Hematopoietic multipotent progenitor cell treated with erythropoietin and hydrocortisone succinate and interleukin-3 and kit ligand, for 8 days (in vitro differentiated cells): ENCODE data around the gene DIO3.

Experiments
- DNase-seq: peaks from one replicate; pipeline ENCODE4 v3.0.0-alpha.2; 2015

DIO3 gene

GRCh38 chr14:101584055-101584859 is 23.0 kb downstream of the DIO3 start:
- DNase-seq = no peak

GRCh38 chr14:101585211-101585610 is 23.9 kb downstream of the DIO3 start:
- DNase-seq = no peak

DNA sequence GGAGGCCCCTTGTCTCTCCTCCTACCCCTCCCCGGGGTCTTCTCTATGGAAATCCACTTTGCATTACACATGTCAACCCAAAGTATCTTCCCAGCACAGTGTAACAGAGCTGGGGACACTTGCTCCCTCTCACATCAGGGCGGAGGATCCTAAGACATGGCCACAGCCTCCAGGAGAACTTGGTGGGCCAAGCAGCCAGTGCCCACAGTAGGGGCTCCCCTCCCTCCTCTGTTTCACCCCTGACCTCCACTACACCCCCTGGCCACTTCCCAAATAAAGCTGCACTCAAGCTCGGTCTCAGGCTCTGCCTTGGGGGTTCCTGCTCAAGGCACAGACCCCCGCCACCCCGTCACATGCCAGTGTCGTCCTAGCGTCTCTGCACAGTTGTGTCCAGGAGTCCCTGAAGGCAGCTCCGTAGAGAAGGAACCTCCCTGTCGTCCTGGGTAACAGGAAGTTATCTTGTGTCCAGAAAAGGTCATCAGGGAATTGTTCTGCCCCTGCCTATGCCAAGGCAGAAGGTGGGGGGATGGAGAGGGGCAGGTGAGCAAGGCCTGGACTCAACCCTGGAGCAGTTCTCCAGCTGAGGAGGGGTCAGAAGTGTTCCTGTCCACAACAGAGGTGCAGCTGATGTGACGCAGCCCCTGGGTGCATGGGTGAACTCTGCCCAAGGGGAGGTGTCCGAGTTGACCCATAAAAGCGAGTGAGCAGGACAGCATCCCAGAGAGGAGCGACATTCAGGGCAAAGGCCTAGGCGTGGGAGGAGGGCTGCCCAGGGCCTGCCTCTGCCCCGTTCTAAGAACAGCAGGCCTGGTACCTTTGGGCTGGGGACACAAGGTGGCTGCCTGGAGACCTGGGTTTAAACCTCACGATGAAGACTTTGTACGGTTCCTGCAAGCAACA is 25.5 kb downstream of the DIO3 start:
- DNase-seq = no peak

GRCh38 chr14:101587441-101587911 is 26.2 kb downstream of the DIO3 start:
- DNase-seq = no peak

GRCh38 chr14:101588286-101588975 is 27.1 kb downstream of the DIO3 start:
- DNase-seq = no peak

- DNase-seq = no peak
Observed at GRCh38 chr14:101588990-101589389, 27.7 kb downstream of the DIO3 start.

DNA sequence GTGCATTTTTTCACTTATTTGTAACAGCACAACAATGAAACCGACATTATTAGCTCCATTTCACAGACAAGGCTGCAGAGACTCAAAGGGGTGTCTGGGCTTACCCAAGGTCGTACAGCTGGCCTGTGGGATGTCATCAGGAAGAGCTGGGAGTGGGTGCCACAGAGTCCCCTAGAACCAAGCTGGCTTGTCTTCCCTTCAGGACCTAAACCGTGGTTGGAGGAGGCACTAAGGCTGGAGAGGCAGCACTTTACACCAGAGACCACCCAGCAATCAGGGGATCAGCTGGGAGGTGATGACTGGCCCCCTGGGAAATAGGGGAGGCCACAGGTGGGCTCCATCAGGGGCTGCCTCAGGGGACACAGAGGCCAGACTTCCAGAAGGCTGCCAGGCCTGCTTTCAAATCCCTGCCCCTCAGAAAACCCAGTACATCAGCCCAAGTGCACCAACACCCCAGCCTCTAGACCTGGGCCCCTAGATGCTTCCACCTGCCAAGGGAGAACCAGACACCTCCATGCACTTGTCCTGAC is 28.3 kb downstream of the DIO3 start:
- no peak for DNase-seq

DNA sequence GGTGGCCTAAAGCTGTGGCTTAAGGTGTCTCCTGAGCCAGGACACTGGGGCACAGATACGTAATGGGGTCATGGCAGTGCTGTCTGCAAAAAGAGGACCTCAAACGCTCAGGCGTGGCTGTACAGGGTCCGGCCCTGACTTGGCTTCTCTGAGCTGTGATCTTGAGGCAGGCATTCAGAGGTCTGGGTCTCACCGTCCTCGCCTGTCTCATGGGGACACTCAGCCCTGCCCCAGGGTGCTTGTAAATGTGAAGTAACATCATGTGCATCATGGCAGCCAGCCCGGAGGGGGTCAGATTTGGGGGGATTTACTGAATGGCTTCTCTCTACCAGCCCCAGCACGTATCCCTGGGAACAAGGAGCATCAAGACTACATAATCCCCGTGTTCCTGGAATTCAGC is 28.8 kb downstream of the DIO3 start:
- no peak for DNase-seq

GRCh38 chr14:101590616-101591015 is 29.3 kb downstream of the DIO3 start:
- no peak for DNase-seq

DNA sequence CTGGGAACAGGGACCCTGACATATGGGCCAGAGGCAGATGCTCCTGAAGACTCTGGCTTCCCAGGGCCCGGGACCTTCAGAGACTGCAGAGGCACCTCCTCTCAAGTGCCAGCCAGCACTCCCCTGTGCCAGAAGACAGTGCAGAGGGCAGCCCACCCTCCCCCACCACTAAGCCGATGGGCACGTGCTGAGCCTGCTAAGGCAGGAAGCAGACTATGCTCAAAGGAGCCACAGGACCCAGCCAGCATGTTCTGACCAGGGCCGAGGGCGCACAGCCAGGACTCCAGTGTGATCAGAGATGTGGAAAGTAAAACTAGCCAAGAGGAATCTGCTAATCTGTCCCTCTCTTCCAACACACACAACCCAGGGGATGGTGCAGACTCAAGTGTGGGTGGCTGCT is 29.8 kb downstream of the DIO3 start:
- no peak for DNase-seq

DNA sequence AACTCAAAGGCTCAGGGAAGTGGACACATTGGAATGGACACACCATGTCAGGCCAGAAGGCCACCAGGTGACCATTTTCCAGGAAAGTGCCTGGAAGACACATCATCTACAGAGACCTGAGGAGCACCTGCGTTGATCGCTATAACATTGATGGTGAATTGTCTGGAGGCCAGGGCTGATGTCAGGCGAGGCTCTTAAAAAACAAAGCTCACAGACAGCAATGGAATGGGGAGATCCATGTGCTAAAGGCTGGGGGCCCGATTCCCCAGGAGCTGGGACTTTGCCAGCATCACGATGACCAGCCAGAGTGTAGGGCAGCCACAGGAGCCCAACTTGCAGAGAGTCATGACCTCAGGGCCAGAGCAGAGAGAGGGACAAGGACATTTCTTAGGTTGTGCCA is 30.3 kb downstream of the DIO3 start:
- DNase-seq = no peak

- no peak for DNase-seq
Observed at GRCh38 chr14:101593411-101594238, 32.3 kb downstream of the DIO3 start.

GRCh38 chr14:101594511-101595148 is 33.3 kb downstream of the DIO3 start:
- no peak for DNase-seq

DNA sequence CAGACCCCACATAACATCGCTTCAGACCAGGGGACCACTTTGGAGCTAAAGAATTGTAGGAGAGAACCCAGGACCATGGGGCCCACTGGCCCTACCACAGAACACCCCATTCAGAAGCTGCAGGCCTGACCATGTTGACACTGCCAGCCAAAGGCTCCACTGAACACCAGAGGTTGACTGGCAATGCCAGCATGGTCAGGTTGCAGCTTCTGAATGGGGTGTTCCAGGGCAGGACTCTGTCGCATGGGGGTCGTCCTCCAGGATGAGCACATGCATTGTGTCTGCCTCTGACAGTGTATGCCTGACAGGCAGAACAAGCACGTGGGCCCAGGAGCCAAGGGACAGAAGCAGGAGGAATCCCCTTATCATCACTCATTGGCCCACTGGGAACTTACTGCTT is 34.1 kb downstream of the DIO3 start:
- no peak for DNase-seq

- no peak for DNase-seq
Observed at GRCh38 chr14:101595887-101596721, 34.8 kb downstream of the DIO3 start.

DNA sequence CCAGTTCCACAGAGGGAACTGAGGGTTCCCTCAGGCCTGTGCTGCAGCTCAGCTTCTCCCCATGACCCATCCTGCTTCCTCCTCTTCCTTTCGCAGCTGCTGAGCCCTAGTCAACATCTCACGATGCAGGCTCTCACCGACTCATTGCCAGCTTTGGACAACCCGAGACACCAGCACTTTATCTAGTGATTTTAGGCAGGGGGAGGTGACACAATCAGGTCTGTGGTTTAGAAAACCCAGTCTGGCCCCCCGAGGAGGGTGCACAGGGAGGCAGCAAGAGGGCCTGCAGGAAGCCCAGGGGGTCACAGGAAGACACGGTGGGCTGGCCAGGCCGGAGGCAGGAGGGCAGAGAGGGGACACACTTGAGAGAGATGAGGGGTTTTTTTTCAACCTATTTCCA is 35.4 kb downstream of the DIO3 start:
- DNase-seq = no peak

- no peak for DNase-seq
Observed at GRCh38 chr14:101598159-101598558, 36.9 kb downstream of the DIO3 start.

DNA sequence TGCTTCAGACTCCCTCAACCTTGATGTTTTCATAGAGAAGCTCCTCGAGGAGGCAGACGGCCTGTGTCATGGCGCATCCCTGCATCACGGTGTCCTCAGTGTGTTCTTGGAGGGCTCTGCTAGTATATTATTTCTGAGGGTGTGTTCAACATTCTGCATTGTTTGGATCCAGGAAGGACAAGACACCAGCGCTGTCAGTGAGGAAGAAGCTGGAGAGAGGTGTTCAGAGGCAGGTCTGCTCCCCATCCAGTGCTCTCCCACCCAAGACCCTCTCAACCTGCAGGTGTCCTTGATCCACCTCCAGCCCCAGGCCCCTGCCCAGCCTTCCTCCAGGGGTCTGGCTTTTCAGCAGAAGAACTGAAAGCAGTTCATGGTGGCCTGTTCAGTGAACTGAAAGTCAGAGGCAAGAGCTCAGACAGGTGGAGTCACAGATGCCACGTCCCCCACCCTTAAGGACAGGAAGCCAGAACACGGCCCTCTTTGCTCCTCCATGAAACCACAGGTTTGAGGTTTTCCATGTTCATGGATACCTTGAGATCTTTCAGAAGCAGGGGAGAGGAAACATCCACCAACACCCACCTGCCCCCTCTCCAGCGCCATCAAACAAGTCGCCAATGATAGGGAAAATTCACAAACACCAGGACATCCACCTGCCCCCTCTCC is 37.4 kb downstream of the DIO3 start:
- no peak for DNase-seq

DNA sequence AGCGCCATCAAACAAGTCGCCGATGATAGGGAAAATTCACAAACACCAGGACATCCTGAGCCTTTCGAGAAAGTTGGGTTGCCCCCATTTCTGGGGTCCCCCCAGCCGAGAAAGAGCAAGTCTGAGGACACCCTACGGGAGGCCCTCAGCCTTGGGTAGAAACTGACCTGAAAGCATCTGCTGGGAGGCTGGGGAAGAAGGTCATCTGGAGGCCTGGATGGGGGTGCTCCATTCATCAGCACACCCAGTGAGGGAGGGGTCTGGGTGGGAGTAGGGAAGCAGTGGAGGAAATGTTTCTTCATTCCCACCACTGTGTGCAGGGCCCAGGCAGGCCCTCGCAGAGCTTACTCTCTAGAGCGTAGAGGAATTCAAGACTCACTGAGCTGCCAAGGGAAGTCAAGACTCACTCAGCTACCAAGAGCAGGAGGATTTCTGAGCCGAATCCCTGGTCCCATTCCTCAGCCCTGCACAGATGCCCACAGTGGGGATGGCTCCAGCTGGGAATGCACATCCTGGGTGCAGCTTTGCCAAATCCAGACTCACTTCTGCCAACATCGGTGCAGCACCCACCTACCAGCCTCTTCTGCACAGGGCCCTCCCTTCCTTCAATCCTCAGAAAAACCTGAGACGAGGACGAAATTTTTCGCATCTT is 38.1 kb downstream of the DIO3 start:
- no peak for DNase-seq
